Neuronal stem cell (in vitro differentiated cells): ENCODE data around the gene HEXD.
A peak's percentile ranks its signal among the peaks of the same experiment; 100 is the strongest.
"Not testable (repeated sequence)": the region's sequence is repeated elsewhere in the genome, so short reads cannot be mapped to it uniquely, and the experiment has no call there.

Experiments used
- DNase-seq: peaks from one replicate; pipeline ENCODE4 v3.0.0-alpha.2; 2013; ENCODE audit warnings: low spot score
- H2AFZ ChIP-seq: one replicate; pipeline ENCODE4 v1.6.1; 2013; ENCODE audit warnings: mild to moderate bottlenecking, low read length, inconsistent platforms
- H2AK5ac ChIP-seq: 2 replicates; pipeline ENCODE4 v1.6.1; 2013; ENCODE audit warnings: low read depth, mild to moderate bottlenecking, inconsistent platforms, low read length, moderate library complexity, mixed read lengths
- H2BK120ac ChIP-seq: 2 replicates; pipeline ENCODE4 v1.6.1; 2013; ENCODE audit warnings: low read depth, mild to moderate bottlenecking, inconsistent platforms, low read length, moderate library complexity, mixed read lengths
- H2BK12ac ChIP-seq: one replicate; pipeline ENCODE4 v1.6.1; 2013; ENCODE audit warnings: low read length, inconsistent platforms
- H2BK15ac ChIP-seq: 2 replicates; pipeline ENCODE4 v1.6.1; 2013; ENCODE audit warnings: mild to moderate bottlenecking, low read length, inconsistent platforms, mixed read lengths
- H2BK5ac ChIP-seq: one replicate; pipeline ENCODE4 v1.6.1; 2013; ENCODE audit warnings: inconsistent platforms, mild to moderate bottlenecking, low read length, moderate library complexity
- H3K14ac ChIP-seq: one replicate; pipeline ENCODE4 v1.6.1; 2013; ENCODE audit warnings: low read length, inconsistent platforms
- H3K18ac ChIP-seq: 2 replicates; pipeline ENCODE4 v1.6.1; 2013; ENCODE audit warnings: low read length, inconsistent platforms
- H3K23ac ChIP-seq: 2 replicates; pipeline ENCODE4 v1.6.1; 2013; ENCODE audit warnings: low read depth, mild to moderate bottlenecking, mixed read lengths, low read length, inconsistent platforms; ENCODE audit not compliant: poor library complexity
- H3K27ac ChIP-seq: replicated peaks from 3 replicates; pipeline ENCODE4 v1.5.1; 2013; ENCODE audit warnings: low read length, inconsistent platforms
- H3K27me3 ChIP-seq, 3 experiments: 2 replicates each; pipeline ENCODE4 v1.6.1; 2013; ENCODE audit warnings: low read length in 3 of 3, mild to moderate bottlenecking in 2 of 3, inconsistent platforms in 1 of 3, low read depth in 1 of 3, mixed read lengths in 1 of 3, moderate library complexity in 1 of 3; ENCODE audit not compliant: control insufficient read depth in 3 of 3, insufficient read depth in 3 of 3
- H3K36me3 ChIP-seq, 2 donors: replicated peaks in 1 of 2; 2 replicates each; pipeline ENCODE4 v1.6.1; 2013; ENCODE audit warnings: low read length in 2 of 2; ENCODE audit not compliant: control insufficient read depth in 2 of 2, insufficient read depth in 2 of 2
- H3K4ac ChIP-seq: 2 replicates; pipeline ENCODE4 v1.6.1; 2013; ENCODE audit warnings: inconsistent platforms, mild to moderate bottlenecking, low read length, moderate library complexity
- H3K4me1 ChIP-seq, 2 donors: 1 replicate in 1 of 2; 2 replicates in 1 of 2; pipeline ENCODE4 v1.6.1; 2013; ENCODE audit warnings: low read length in 2 of 2, low read depth in 1 of 2; ENCODE audit not compliant: control insufficient read depth in 2 of 2, insufficient read depth in 1 of 2
- H3K4me2 ChIP-seq: one replicate; pipeline ENCODE4 v1.6.1; 2013; ENCODE audit warnings: mild to moderate bottlenecking, low read length, inconsistent platforms; ENCODE audit not compliant: insufficient read depth, poor library complexity, severe bottlenecking
- H3K4me3 ChIP-seq, 2 donors: 2 replicates each; pipeline ENCODE4 v1.5.1; 2013; ENCODE audit warnings: low read length in 2 of 2, mild to moderate bottlenecking in 2 of 2, inconsistent platforms in 1 of 2, moderate library complexity in 1 of 2
- H3K79me1 ChIP-seq: one replicate; pipeline ENCODE4 v1.6.1; 2013; ENCODE audit warnings: low read depth, mild to moderate bottlenecking, inconsistent platforms, low read length, moderate library complexity
- H3K9ac ChIP-seq: one replicate; pipeline ENCODE4 v1.6.1; 2013; ENCODE audit warnings: mild to moderate bottlenecking, low read depth, low read length, inconsistent platforms; ENCODE audit not compliant: poor library complexity
- H3K9me3 ChIP-seq, 2 donors: replicated peaks in 1 of 2; 2 replicates each; pipeline versions ENCODE3 to v1.6.1; 2013; ENCODE audit warnings: low read length in 2 of 2, mild to moderate bottlenecking in 2 of 2, inconsistent platforms in 1 of 2, low read depth in 1 of 2, mixed read lengths in 1 of 2, moderate library complexity in 1 of 2; ENCODE audit not compliant: control insufficient read depth in 2 of 2, insufficient read depth in 1 of 2
- H4K8ac ChIP-seq: one replicate; pipeline ENCODE4 v1.6.1; 2013; ENCODE audit warnings: low read depth, mild to moderate bottlenecking, inconsistent platforms, low read length, moderate library complexity
- H4K91ac ChIP-seq: one replicate; pipeline ENCODE4 v1.6.1; 2013; ENCODE audit warnings: low read length, low read depth, mild to moderate bottlenecking, inconsistent platforms; ENCODE audit not compliant: poor library complexity
- WGBS, 2 donors: extraction: QIAGEN DNeasy Blood & Tissue Kit; methylation state at CpG; one replicate each; pipeline ENCODE4 v1.1.7; 2013; ENCODE audit warnings: missing lambda C conversion rate in 2 of 2, mixed read lengths in 1 of 2; ENCODE audit not compliant: insufficient read length in 2 of 2, insufficient replicate concordance in 1 of 2; ENCODE audit errors: extremely low coverage in 2 of 2; 5-methylcytosine and 5-hydroxymethylcytosine counted together

HEXD gene

DNA sequence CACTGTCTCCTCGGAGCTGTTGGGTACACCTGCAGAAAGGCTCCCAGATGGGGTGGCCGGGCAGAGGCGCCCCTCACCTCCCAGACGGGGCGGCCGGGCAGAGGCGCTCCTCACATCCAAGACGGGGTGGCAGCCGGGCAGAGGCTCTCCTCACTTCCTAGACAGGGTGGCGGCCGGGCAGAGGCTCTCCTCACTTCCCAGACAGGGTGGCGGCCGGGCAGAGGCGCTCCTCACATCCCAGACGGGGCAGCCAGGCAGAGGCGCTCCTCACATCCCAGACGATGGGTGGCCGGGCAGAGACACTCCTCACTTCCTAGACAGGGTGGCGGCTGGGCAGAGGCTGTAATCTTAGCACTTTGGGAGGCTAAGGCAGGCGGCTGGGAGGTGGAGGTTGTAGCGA is 35.6 kb downstream of the HEXD start:
- H2BK12ac ChIP-seq, H3K27ac ChIP-seq, H3K14ac ChIP-seq, H4K8ac ChIP-seq, H2BK15ac ChIP-seq, H3K18ac ChIP-seq, H3K9ac ChIP-seq, H2AK5ac ChIP-seq, H3K36me3 ChIP-seq, H3K4ac ChIP-seq, H3K27me3 ChIP-seq, DNase-seq, H3K23ac ChIP-seq, H2BK120ac ChIP-seq, H4K91ac ChIP-seq, H2BK5ac ChIP-seq, H2AFZ ChIP-seq, H3K4me2 ChIP-seq, H3K4me3 ChIP-seq: not testable (repeated sequence)
- peaks cover 2 to 13% of the 10 kb centered on the region in 2 donors for H3K9me3 ChIP-seq
- H3K79me1 ChIP-seq, result peaks cover 13% of the 10 kb centered on the region
- H3K4me1 ChIP-seq, result peaks cover 10 to 16% of the 10 kb centered on the region in 2 donors
- WGBS, 2 donors, result no CpG with 5 or more reads among the region's 21 CpGs

DNA sequence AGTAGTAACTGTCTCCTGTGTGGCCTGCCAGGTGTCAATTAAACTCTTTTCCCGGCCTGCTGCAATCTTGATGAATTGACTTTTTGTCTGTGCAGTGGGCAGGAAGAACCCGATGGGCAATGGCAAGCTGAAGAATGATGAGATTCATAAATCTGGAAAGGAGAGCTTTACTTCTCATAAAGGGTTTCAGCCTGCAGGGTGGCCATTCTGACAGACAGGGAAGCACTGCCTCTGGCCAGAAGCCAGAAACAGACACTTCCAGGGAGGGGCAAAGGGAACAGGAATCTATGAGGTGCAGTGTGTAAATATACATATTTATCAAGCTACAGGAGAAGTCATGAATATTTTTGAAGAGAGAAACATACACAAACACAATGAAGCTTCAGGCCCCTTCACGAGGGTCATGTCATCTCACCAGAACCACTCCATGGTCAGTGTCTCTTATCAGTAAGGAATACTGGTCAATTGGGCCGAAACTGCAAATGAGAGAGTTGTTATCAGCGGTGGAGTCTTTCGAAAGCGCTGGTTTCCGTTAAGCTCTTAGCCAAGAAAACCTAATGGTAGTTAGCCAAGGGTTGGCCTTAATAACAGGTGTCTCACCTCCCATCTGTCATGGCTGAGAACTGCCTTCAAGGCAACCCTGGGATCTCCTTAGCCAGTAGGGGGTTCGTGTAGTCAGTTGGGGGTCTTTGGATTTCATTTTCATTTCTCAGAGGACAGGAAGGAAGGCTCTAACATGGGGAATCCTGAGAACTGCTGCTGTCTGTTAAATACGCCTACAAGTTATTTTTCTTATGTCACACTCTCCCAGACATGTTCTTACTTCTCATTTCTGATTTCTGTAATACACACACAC is 39.2 kb downstream of the HEXD start:
- H3K23ac ChIP-seq, result no peak overlapping the region
- no peaks in the 10 kb centered on the region for H3K27me3 ChIP-seq
- peaks cover 11% of the 10 kb centered on the region for H3K79me1 ChIP-seq
- H3K4me2 ChIP-seq, result peak overlapping the region; percentile 62
- no peak overlapping the region for H3K9ac ChIP-seq
- no peak overlapping the region for H3K14ac ChIP-seq
- H2BK15ac ChIP-seq, result no peak overlapping the region
- H3K36me3 ChIP-seq, result peaks cover 16 to 25% of the 10 kb centered on the region in 2 donors
- H3K4ac ChIP-seq, result no peak overlapping the region
- WGBS, 2 donors, result no CpG with 5 or more reads among the region's 10 CpGs
- H2BK5ac ChIP-seq, result no peak overlapping the region
- no peak overlapping the region for H3K27ac ChIP-seq
- peak overlapping the region in 1 of 2 donors; percentile 94 for H3K4me3 ChIP-seq
- peaks cover 0 to 2% of the 10 kb centered on the region in 2 donors for H3K9me3 ChIP-seq
- no peak overlapping the region for H4K91ac ChIP-seq
- H2BK120ac ChIP-seq, result no peak overlapping the region
- no peak overlapping the region for H2AFZ ChIP-seq
- no peak overlapping the region for H2AK5ac ChIP-seq
- H3K18ac ChIP-seq, result no peak overlapping the region
- DNase-seq, result no peak
- H4K8ac ChIP-seq, result no peak overlapping the region
- no peak overlapping the region for H2BK12ac ChIP-seq
- H3K4me1 ChIP-seq, result peaks cover 2 to 6% of the 10 kb centered on the region in 2 donors

GRCh38 chr17:82457929-82458178 is 39.7 kb downstream of the HEXD start:
- Histone ChIP-seq H2BK120ac (no peak overlapping the region), H2AK5ac (no peak overlapping the region), H3K9me3 (no peaks in the 10 kb centered on the region), H4K91ac (no peak overlapping the region), H3K23ac (peak overlapping the region; percentile 98), H2AFZ (peak overlapping the region; percentile 90), H2BK15ac (no peak overlapping the region), H3K27me3 (no peaks in the 10 kb centered on the region), H3K14ac (no peak overlapping the region), H2BK12ac (no peak overlapping the region), H3K18ac (no peak overlapping the region), H3K27ac (peak overlapping the region; percentile 100), H3K36me3 (peaks cover 21 to 30% of the 10 kb centered on the region in 2 donors), H2BK5ac (peak overlapping the region; percentile 100), H4K8ac (no peak overlapping the region), H3K4me1 (peaks cover 2 to 6% of the 10 kb centered on the region in 2 donors), H3K9ac (no peak overlapping the region), H3K4ac (no peak overlapping the region), H3K4me2 (peak overlapping the region; percentile 62), H3K4me3 (peak overlapping the region; percentile 91 to 94), H3K79me1 (peaks cover 14% of the 10 kb centered on the region)
- WGBS, 2 donors, result no CpG with 5 or more reads among the region's 8 CpGs
- no peak for DNase-seq

DNA sequence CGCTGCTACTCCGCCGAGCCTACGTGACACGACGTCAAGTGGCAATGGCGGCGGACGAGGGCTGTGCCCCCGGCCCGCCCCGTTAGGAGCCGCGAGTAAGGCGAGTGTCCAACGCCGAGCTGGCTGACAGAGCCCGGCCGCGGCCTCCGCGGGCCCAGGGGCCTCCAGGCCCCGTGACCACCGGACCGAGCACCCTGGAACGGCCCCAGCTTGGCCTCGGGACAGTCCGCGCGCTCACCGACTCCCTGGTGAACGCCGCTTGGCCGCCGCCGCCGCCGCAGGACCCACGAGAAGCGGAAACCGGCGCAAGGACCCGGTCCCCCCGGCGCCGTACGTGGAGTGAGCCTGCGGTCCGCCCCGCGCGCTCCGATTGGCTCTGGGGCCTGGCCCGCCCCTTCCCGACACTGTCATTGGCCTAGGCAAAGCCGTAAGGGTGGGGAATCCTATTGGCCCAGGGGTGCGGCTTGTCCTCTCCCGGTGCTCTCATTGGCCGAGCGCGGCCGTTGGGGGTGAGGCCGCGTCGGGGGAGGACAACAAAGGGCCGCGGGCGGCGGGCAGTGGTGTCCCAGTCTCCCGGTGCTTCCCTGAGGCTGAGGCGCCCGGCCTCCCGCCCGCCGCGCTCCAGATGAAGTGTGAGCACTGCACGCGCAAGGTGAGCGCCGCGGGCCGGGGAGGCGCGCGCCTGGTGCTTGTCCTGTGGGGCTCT is 40.2 kb downstream of the HEXD start, which contains the start of gene NARF:
Gene NARF, plus strand, starts transcription at position 563 of the 706 bp plus-strand sequence. Its CDS starts 63 bp downstream, at position 626.
- Histone ChIP-seq H3K27ac (peak within 1 kb of the TSS; percentile 100), H4K8ac (no peak within 1 kb of the TSS), H2AK5ac (peak within 1 kb of the TSS; percentile 91), H2BK12ac (no peak within 1 kb of the TSS), H3K36me3 (peaks cover 25 to 35% of the 10 kb centered on the region in 2 donors), H3K4me1 (peaks cover 2 to 6% of the 10 kb centered on the region in 2 donors), H2BK120ac (no peak within 1 kb of the TSS), H3K14ac (peak within 1 kb of the TSS; percentile 98), H3K4me3 (peak within 1 kb of the TSS; percentile 94 to 95), H4K91ac (no peak within 1 kb of the TSS), H3K18ac (peak within 1 kb of the TSS; percentile 99), H3K23ac (peak within 1 kb of the TSS; percentile 98), H3K4ac (no peak within 1 kb of the TSS), H3K79me1 (peaks cover 14% of the 10 kb centered on the region), H3K27me3 (no peaks in the 10 kb centered on the region), H3K4me2 (peak within 1 kb of the TSS; percentile 83), H3K9ac (peak within 1 kb of the TSS; percentile 98), H2BK5ac (peak within 1 kb of the TSS; percentile 100), H2AFZ (peak within 1 kb of the TSS; percentile 90), H2BK15ac (peak within 1 kb of the TSS; percentile 55), H3K9me3 (no peaks in the 10 kb centered on the region)
- DNase-seq, result peak; percentile 97
- no CpG with 5 or more reads among the region's 85 CpGs for WGBS, 2 donors
